K562 (cell line): ENCODE data around the gene WDR88. TPM values are rescaled to one million over a fixed set of nuclear protein-coding genes. Genes with fewer than 3 reads are reported as not detected.

Experiments
- ASH1L ChIP-seq: fragments of 450-650 bp; IDR thresholded peaks from 2 replicates; pipeline ENCODE4 v1.6.1; 2018; ENCODE audit warnings: borderline replicate concordance, mild to moderate bottlenecking, low read depth; ENCODE audit not compliant: partially characterized antibody
- CBX1 ChIP-seq: sonication (generic); IDR thresholded peaks from 2 replicates; pipeline ENCODE4 v1.6.1; 2016; ENCODE audit warnings: antibody characterized with exemption, low read depth, mild to moderate bottlenecking
- CBX8 ChIP-seq: fragments of 200-600 bp; sonication (generic); IDR thresholded peaks from 2 replicates; pipeline ENCODE4 v1.6.1; 2012; ENCODE audit warnings: borderline replicate concordance, mixed run types, low read depth, mild to moderate bottlenecking, moderate library complexity, mixed read lengths, low read length, control low read depth, inconsistent platforms; ENCODE audit not compliant: poor library complexity, severe bottlenecking; ENCODE audit errors: extremely low read depth
- CEBPZ ChIP-seq: fragments of 150-350 bp; IDR thresholded peaks from 2 replicates; pipeline ENCODE4 v1.6.1; 2014; ENCODE audit warnings: low read depth, mild to moderate bottlenecking, low read length, borderline replicate concordance
- ELK1 ChIP-seq: sonication (generic); formaldehyde crosslinking; IDR thresholded peaks from 2 replicates; pipeline ENCODE4 v1.8.1; 2022; ENCODE audit warnings: missing genetic modification reagents
- HMBOX1 ChIP-seq: sonication (generic); IDR thresholded peaks from 2 replicates; pipeline ENCODE4 v1.6.1; 2016
- KAT2B ChIP-seq: IDR thresholded peaks from one replicate; pipeline ENCODE4 v1.6.1; 2012; ENCODE audit warnings: low read depth, mild to moderate bottlenecking, control low read depth, inconsistent platforms, low read length, moderate library complexity
- MXI1 ChIP-seq: IDR thresholded peaks from 2 replicates; pipeline ENCODE4 v1.6.1; 2011; ENCODE audit warnings: low read depth, mild to moderate bottlenecking, improper control_type of control experiment, low read length
- PCBP2 ChIP-seq: fragments of 200-400 bp; formaldehyde crosslinking; IDR thresholded peaks from 2 replicates; pipeline ENCODE4 v1.6.1; 2018; ENCODE audit warnings: low read length, low read depth, mild to moderate bottlenecking, moderate library complexity; ENCODE audit not compliant: poor library complexity, severe bottlenecking
- SMAD4 ChIP-seq: fragments of 250-450 bp; sonication (Bioruptor Pico); conservative IDR thresholded peaks from 2 replicates; pipeline ENCODE4 v1.8.0; 2021; ENCODE audit warnings: inconsistent platforms, mild to moderate bottlenecking, moderate library complexity
- SMARCB1 ChIP-seq: IDR thresholded peaks from 2 replicates; pipeline ENCODE4 v1.6.1; 2011; ENCODE audit warnings: improper control_type of control experiment, low read depth; ENCODE audit not compliant: insufficient read length
- SMC3 ChIP-seq: conservative IDR thresholded peaks from 2 replicates; pipeline ENCODE4 v1.6.1; 2011; ENCODE audit warnings: low read depth, low read length, improper control_type of control experiment; ENCODE audit not compliant: insufficient read depth
- SRF ChIP-seq, 2 experiments: fragments of 250-450, 450-650 bp in 1 of 2; sonication (Bioruptor Pico) in 1 of 2; sonication (generic) in 1 of 2; formaldehyde crosslinking; IDR thresholded peaks; 2 replicates each; pipeline versions ENCODE4 v1.5.0 to v1.5.1; 2020 to 2022; ENCODE audit warnings: mild to moderate bottlenecking in 1 of 2, missing genetic modification reagents in 1 of 2
- SRSF3 ChIP-seq: fragments of 200-400 bp; formaldehyde crosslinking; IDR thresholded peaks from 2 replicates; pipeline ENCODE4 v1.6.1; 2016; ENCODE audit warnings: mild to moderate bottlenecking, low read length, moderate library complexity; ENCODE audit not compliant: insufficient read depth
- TRIM28 ChIP-seq: fragments of 450-650 bp; IDR thresholded peaks from 2 replicates; pipeline ENCODE4 v1.6.1; 2017
- XRCC4 ChIP-seq: IDR thresholded peaks from one replicate; pipeline ENCODE4 v1.6.1; 2011; ENCODE audit not compliant: insufficient read depth, insufficient read length; ENCODE audit errors: extremely low read depth
- ZNF41 ChIP-seq: fragments of 250-450 bp; sonication (Bioruptor Pico); conservative IDR thresholded peaks from 2 replicates; pipeline ENCODE4 v1.4.0; 2020; ENCODE audit warnings: mild to moderate bottlenecking
- ZNF644 ChIP-seq: fragments of 200-800 bp; sonication (Bioruptor generic); IDR thresholded peaks from 2 replicates; pipeline ENCODE4 v1.6.1; 2016; ENCODE audit warnings: low read depth, missing genetic modification characterization, missing compliant biosample characterization
- ZNF695 ChIP-seq: fragments of 450-650 bp; formaldehyde crosslinking; IDR thresholded peaks from 2 replicates; pipeline ENCODE4 v1.4.0; 2020; ENCODE audit warnings: mild to moderate bottlenecking, moderate library complexity
- polyA plus RNA-seq, 8 experiments: library from polyadenylated mRNA; depleted of rRNA in 4 of 8; stranded (reverse) in 5 of 8; unstranded in 3 of 8; fragments of >200 nt; fragmentation: Nextera tagmentation in 2 of 8; fragmentation: Illumina TruSeq in 1 of 8; extraction: Ambion mirVana in 2 of 8; extraction: Trizol in 1 of 8; gene quantifications; 2 replicates each; pipeline versions ENCODE4 v1.2.1 to v1.2.3, GENCODE V29; 2011 to 2014; ENCODE audit warnings: inconsistent platforms in 1 of 8, missing spikeins in 1 of 8
- total RNA-seq, 7 experiments: library from RNA; depleted of rRNA in 6 of 7; stranded (reverse); fragments of >200 nt in 6 of 7; fragmentation: Illumina TruSeq in 2 of 7; extraction: Trizol in 2 of 7; gene quantifications; 2 replicates each; pipeline versions ENCODE4 v1.2.1 to v1.2.3, GENCODE V29; 2011 to 2021; ENCODE audit warnings: low replicate concordance in 1 of 7

The WDR88 gene
- total and polyA plus RNA-seq, 9 of the 15 experiments (the other 6 are each of a cell fraction or from before 2014, with no cell fraction given), result 0.03 to 0.04 TPM; not detected in 7

- TF ChIP-seq SRF (CRISPR knock-in tag; IDR thresholded peaks at IDR 0.05) (peak in 1 of 2 experiments; percentile 95; a peak in 1 of 4 replicates), ELK1 (no peak), ASH1L (no peak), ZNF695 (no peak), XRCC4 (no peak), SMAD4 (CRISPR knock-in tag) (peak; percentile 47; the same call in 1 of the 2 replicates), CBX1 (no peak), SMARCB1 (no peak), CBX8 (no peak), MXI1 (no peak), CEBPZ (no peak), PCBP2 (no peak), ZNF644 (tag) (no peak), TRIM28 (no peak), HMBOX1 (peak; percentile 63; the same call in 1 of the 2 replicates), KAT2B (no peak), SMC3 (no peak), ZNF41 (CRISPR knock-in tag) (no peak), SRSF3 (no peak)
Measured at GRCh38 chr19:33100894-33101644, 30.8 kb upstream of the WDR88 start (continued).
